ENCODE results near the gene REL.

DNA sequence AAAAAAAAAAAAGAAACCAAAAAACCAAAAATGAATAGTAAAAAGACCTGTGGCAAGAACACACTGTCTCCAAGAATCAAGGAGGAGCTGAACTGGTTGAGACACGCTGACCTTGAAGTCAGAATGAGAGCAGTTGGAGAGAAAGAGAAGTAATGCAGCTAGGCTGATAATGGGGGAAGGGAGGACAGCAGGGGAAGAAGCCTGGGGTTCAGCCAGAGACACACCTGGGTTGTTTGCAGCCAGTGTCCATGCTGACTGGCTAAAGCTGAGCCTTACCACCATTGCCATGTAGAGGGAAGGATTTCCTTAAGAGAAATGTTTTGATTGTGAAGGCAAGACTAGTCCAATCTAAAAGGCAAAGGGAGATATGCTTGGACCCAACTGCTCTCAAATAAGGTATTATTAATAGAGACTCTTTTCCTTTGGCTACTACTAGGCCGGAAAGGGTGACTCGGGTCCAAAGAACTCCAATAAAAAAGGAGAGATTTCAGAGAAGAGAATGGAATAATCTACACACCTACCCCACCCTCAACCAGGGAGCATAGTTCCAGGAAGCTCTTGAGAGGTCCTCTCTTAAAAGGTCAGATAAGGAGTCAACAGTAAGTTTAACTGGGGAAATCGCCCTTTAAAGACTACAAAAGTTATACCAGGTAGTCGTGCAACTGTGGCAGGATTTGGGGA, 25.2 kb upstream of the REL start:
- TF ChIP-seq, protein P1, sequence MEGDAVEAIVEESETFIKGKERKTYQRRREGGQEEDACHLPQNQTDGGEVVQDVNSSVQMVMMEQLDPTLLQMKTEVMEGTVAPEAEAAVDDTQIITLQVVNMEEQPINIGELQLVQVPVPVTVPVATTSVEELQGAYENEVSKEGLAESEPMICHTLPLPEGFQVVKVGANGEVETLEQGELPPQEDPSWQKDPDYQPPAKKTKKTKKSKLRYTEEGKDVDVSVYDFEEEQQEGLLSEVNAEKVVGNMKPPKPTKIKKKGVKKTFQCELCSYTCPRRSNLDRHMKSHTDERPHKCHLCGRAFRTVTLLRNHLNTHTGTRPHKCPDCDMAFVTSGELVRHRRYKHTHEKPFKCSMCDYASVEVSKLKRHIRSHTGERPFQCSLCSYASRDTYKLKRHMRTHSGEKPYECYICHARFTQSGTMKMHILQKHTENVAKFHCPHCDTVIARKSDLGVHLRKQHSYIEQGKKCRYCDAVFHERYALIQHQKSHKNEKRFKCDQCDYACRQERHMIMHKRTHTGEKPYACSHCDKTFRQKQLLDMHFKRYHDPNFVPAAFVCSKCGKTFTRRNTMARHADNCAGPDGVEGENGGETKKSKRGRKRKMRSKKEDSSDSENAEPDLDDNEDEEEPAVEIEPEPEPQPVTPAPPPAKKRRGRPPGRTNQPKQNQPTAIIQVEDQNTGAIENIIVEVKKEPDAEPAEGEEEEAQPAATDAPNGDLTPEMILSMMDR (IDR thresholded peaks at IDR 0.05): no peak
- no peak for TF ChIP-seq EP300 (IDR thresholded peaks at IDR 0.05)
